ENCODE data around the gene SEC24C.
"Not testable (repeated sequence)": the region's sequence is repeated elsewhere in the genome, so short reads cannot be mapped to it uniquely, and the experiment has no call there.

Gene SEC24C

GRCh38 chr10:73732931-73733623, 11.1 kb upstream of the SEC24C start:
- DNase-seq, result no peak

- DNase-seq, result no peak
Measured at GRCh38 chr10:73734028-73734720, 10.0 kb upstream of the SEC24C start.

GRCh38 chr10:73734796-73735305, 9.3 kb upstream of the SEC24C start:
- no peak for DNase-seq

- DNase-seq, result not testable (repeated sequence)
Measured at GRCh38 chr10:73740501-73741254, 3.5 kb upstream of the SEC24C start.

- no peak for DNase-seq
Measured at GRCh38 chr10:73742454-73742734, 1.8 kb upstream of the SEC24C start.

GRCh38 chr10:73743327-73743904, 756 bp upstream of the SEC24C start:
- DNase-seq, result no peak

GRCh38 chr10:73744664-73744975, 448 bp downstream of the SEC24C start:
- peak in 1 of 2 experiments; percentile 11 for DNase-seq

- no peak for DNase-seq
Measured at GRCh38 chr10:73746721-73747120, 2.5 kb downstream of the SEC24C start.

- DNase-seq, result no peak
Measured at GRCh38 chr10:73750819-73751218, 6.6 kb downstream of the SEC24C start.

GRCh38 chr10:73756183-73756582, 12.0 kb downstream of the SEC24C start:
- DNase-seq, result no peak

GRCh38 chr10:73758704-73759511, 14.7 kb downstream of the SEC24C start:
- DNase-seq, result no peak

GRCh38 chr10:73759512-73760115, 15.4 kb downstream of the SEC24C start:
- DNase-seq, result no peak

GRCh38 chr10:73761781-73762180, 17.6 kb downstream of the SEC24C start:
- no peak for DNase-seq

GRCh38 chr10:73762915-73763314, 18.7 kb downstream of the SEC24C start:
- no peak for DNase-seq

- DNase-seq, result no peak
Measured at GRCh38 chr10:73763343-73763742, 19.2 kb downstream of the SEC24C start.

GRCh38 chr10:73765066-73765465, 20.9 kb downstream of the SEC24C start:
- no peak for DNase-seq

GRCh38 chr10:73768881-73769280, 24.7 kb downstream of the SEC24C start:
- DNase-seq, result no peak

- DNase-seq, result no peak
Measured at GRCh38 chr10:73769396-73769795, 25.2 kb downstream of the SEC24C start.

- DNase-seq, result peak; percentile 4 to 46
Measured at GRCh38 chr10:73771722-73772280, 27.6 kb downstream of the SEC24C start.

- peak in 1 of 2 experiments; percentile 49 for DNase-seq
Measured at GRCh38 chr10:73772281-73773151, 28.3 kb downstream of the SEC24C start.
